Left kidney (tissue), 2 donors: ENCODE results near the gene GCK. TPM values are rescaled to one million over a fixed set of nuclear protein-coding genes. Genes with fewer than 3 reads are reported as not detected.
"Not testable (repeated sequence)": the region's sequence is repeated elsewhere in the genome, so short reads cannot be mapped to it uniquely, and the experiment has no call there.

Experiments used
- DNase-seq: peaks from one replicate; pipeline ENCODE4 v3.0.0-alpha.2; 2013
- polyA plus RNA-seq: library from polyadenylated mRNA; unstranded; fragments of 120-200 nt; gene quantifications from one replicate; pipeline ENCODE4 v1.2.1, GENCODE V29; 2013; ENCODE audit not compliant: insufficient read length

GCK gene
- polyA plus RNA-seq, 1 donor: 2.8 TPM

DNA sequence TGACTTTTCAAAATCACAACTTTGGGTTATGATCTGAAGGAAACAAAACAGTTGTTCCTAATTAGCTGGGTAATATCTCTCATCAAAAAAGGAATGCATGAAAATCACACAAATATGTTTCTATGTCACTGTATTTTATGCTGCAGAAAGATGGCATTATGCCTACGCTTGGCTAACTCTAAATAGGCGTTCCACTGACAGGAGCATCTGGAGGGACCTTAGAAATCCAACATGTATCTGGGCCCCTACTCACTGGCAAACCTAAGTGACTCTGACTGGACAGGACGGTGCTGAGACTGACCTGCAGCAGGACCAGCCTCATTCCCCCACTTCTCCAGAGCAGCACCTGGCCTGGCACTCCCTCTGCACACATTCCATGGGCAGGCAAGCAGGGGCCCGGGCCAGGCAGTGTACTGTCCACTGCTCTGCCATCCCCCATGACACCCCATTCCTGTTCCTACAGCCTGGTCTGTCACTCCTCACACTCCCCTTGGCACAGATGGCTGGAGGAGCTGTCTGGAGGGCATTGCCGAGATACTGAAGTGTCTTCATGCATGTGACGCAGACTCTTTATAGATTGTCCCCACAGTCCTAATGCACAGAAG, 45.5 kb downstream of the GCK start:
- no peak for DNase-seq

DNA sequence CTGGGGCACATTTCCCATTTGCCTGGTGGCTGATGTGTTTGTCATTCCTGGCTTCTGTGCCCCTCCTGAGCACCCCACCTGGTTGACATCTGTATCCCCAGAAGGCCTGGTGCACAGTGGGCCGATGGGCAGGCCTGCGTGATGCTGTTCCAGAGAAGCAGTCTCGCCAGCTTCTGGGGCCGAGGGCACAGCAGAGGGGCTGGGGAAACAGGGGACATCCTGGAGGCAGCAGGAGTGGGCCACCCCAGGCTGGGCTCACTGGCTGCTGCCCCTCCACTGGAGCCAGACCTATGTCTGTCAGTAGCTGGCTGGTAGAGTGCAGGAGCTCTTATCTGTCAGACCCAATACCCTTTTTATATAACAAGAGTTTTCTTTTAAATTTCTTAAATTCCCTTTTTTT, 47.2 kb downstream of the GCK start:
- DNase-seq: no peak

DNA sequence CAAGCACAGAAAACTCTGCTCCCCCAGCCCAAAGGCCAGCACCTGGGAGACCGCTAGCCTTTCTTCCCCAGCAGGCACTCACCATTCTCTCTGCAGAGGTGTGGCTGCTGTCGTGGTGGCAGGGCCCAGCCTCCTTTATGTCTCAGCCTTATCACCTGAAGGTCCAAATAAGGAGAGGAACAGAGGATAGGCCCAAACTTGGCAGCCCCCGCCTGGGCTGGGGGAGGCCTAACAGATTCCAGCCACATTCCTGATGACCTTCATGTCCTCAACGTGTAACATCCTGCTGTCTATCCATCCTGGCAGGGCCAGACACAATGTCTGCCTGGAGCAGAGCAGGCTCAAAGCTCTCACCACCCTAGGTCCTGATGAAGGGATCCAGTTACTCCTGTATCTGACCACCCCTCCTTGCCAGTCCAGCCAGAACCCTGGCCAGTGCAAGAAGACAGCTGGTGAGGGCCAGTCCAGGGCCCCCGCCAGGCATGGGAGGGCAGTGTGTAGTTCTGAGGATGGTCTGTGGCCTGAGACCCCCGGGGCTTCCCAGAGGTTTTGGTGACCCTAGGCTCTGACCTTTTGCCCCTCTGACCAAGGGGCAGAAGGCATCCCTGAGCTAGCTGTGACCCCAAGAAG, 47.9 kb downstream of the GCK start, which contains the start of gene MYL7:
Gene MYL7 (minus strand): TSS at position 112 of the 630 bp plus-strand sequence. CDS start 27 bp downstream, at position 85.
- DNase-seq: no peak

DNA sequence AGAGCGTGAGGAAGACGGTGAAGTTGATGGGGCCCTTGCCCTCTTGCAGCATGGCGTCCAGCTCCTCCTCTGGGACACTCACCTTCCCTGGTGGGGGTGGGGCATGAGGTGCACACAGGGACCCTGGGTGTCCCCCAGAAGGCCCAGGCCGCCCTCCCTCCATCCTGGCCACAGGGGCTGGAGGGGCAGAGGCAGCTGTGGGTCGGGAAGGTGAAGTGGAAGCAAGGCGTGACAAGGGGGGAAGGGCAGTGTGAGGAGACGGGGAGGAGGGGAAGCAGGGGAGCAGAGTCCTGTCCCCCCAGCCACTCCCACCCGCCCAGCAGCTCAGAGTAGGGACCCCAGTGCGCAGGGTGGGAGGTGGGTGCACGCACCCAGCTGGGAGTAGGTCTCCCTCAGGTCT, 48.9 kb downstream of the GCK start:
- DNase-seq: no peak

DNA sequence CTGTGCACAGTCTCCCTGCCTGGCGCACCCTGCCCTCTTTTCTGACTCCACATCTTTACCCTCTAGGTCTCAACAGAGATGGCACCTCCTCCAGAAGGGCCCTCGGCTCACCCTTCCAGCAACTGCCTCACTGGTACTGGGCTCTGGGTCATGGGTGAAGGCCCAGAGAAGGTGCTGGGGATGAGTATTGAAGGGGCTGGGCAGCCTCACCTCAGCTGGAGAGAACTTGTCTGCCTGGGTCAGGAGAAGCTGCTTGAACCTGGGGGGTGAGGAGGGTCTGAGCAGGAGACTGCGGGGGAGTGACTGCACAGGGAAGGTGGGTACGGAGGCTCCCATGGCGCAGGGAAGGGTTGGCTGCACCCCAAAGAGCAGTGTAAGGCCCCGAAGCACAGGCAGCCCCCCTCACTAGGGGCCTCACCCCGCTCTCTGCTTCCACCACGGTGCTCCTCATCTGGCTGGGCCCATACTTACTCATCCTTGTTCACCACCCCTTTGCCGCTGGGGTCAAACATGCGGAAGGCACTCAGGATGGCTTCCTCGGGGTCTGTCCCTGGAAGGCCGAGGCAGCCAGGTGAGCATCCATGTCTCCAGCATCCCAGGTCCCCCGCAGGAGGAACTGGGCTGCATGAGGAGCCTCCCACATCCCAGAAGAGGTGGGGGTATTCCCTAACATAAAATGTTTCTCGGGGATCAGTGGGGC, 49.8 kb downstream of the GCK start:
- no peak for DNase-seq

DNA sequence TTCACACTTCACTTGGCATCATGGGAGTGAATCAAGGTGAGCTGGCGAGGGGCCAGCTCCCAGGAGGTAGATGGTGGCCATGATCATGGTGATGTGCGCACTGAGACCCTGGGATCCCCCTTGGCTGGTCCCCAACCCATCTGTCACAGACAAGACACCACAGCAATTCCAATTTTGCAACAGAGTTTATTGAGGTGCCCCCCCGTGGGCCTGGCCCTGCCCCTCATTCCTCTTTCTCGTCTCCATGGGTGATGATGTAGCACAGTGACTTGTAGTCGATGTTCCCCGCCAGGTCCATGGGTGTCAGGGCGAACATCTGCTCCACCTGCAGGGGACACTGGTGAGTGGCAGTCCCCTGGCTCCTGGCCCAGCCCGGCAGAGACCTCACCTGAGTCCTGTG, 50.5 kb downstream of the GCK start:
- DNase-seq: no peak

DNA sequence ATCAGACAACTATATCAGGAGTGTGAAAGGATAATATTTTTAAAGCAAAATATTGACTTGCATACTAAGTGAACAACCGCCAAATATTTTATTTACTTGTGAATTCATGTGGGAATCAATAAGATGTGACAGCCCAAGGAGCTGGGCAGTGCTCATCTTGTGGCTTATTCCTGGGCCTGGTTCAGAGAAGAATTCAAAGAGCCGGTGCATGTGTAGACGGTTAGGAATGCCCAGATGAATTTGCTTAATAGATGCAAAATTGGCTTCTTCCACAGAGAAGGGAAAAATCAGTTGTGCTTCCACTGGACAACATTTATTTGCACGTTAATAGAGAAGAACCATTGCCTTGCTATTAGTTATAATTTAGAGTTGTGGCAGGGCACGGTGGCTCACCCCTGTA, 52.5 kb downstream of the GCK start:
- DNase-seq: no peak

DNA sequence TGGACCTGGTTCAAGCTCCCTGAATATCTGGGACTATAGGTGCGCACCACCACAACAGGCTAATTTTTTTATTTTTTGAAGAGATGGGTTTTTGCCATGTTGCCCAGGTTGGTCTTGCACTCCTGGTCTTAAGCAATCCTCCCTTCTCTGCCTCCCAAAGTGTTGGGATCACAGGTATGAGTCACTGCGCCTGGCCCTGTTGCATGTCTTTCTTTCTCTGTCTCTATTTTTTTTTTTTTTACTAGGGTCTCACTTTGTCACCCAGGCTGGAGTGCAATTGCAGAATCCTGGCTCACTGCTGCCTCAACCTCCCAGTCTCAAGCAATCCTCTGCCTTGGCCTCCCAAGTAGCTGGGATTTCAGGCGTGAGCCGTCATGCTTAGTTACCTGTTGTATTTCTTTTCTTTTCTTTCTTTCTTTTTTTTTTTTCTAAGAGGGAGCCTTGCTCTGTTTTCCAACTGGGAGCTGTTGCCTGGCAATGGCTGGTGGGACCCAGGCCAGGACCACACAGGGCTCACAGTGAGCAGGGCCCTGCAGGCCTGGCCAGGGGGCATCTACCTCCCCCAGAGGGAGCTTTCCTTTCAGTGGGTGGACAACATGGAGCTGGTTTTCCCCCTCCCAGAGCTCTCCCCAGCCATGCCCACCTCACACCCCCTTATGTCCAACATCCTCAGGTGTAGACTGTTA, 54.2 kb downstream of the GCK start:
- DNase-seq: no peak

DNA sequence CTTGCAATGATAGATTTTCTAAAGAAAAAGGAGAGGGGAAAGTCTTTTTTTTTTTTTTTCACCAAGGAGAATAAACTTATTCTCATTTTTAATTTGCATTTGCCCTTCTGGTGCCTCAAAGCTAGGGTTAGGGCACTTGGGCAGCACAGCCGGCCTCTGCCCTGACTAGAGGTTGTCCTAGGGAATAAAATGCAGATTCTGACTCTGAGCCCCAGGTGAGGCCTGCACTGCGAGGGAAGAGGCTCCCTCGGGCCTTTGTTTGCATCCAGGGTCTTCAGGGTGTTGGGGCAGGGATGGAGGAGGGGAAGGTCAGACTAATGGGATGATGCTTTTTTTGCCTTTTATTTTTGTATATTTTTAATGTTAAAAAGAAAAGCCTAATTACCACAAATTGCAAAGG, 55.9 kb downstream of the GCK start:
- DNase-seq: no peak

DNA sequence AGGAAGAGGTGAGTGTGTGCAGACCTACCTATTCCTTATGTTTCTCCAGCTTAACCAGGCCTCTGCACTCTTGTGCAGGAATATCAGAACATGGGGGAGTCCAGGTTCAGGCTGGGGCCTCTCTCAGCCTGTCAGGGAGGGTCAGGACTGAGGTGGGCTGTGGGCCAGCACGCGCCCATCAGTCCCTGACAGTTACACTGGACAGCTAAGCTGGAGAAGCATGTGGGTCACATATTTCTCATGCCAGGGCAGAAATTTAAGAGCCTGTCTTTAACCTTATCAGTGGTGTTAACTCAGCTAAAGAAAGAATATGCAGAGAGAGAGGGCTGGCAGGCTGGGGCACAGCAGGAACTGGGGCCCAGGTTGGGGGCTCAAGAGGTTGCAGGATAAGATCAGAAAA, 57.2 kb downstream of the GCK start:
- DNase-seq: no peak

DNA sequence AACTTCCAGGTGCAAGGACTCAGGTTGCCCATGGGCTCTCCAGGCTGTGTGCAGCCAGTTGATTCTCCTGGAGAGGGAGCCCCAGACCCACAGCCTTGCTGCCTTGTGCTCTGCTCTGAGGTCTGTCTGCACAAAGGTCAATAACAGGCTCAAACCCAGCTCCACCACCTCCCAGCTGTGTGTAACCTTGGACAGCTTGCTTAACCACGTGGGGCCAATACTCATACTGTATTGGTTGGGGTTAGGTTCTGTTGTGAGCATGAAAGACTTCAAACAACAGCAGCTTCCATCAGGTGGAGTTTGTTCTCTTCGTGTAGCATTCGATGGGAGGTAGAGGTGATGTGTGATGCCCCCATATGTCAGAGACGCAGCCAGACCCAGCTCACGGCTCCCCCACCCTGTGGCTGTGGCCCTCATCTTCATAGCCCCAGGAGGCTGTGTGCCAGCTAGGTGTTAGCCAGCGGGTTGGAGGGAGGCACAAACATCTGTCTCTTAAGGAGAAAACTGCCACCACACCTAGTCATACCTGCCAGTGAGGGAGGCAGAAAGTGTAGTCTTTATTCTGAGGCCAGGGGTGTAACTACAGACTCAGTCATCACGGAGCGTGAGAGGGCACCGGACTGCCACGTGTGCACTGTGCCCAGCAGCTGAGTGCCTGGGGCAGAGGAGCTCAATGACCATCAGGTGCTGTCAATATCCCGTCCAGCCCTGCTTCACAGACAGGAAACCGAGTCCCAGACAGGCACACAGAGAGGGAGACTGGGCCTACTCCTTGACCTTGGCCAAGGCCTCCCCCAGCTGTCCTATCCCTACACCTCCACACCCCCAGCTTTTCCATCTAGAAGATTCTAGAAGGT, 57.8 kb downstream of the GCK start:
- no peak for DNase-seq

DNA sequence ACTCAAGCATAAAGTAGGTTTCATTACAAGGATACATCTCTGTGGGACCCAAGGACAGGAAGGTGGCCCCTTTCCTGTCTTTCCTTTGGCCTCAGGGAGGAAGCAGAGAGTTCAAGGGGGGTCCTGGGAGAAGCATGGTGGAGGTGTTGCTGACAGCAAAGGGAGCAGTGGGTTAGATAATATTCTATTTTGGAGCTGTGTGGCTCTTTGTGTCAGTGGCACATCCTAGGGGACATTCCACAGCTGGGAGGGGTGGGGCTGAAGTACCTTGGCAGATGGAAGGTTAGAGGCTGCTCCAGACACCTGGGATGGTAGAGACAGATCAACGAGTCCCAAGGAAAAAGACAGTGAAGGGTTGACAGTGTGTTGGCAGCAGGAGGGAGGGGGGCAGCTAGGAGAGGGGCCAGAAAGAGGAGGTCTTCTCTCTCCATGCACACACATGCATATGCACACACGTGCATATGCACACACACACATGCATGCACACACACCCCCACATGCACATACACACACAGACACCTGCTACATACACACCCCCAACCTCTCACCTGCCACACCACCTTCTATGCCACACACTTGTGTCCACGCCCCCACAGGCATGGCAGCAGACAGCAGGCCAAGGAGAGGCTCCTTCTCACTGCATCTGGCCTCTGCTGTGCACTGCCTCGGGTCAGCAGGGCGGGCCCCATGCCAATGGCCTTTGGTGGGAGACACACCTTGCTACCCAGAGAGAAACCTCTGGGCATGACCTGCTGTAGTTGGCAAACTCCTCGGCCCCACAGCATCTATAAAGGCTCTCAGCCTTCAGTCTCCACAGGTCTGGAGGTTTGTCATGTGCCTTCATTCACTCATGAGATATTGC, 60.3 kb downstream of the GCK start:
- no peak for DNase-seq

DNA sequence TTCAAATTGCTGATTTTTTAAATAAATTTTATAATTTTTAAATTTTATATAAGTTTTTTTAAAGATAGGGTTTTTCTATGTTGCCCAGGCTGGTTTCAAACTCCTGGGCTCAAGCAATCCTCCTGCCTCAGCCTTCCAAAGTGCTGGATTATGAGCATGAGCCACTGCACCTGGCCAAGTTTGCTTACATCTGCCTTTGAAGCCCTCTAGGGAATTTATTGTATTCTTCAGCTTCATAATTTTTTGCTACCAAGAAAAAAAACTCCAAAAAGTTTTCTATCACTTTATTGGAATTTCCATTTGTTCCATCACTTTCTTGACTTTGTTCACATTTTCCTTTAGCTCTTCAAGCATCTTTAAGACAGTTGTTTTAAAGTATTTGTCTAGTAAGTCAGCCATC, 62.1 kb downstream of the GCK start:
- no peak for DNase-seq

DNA sequence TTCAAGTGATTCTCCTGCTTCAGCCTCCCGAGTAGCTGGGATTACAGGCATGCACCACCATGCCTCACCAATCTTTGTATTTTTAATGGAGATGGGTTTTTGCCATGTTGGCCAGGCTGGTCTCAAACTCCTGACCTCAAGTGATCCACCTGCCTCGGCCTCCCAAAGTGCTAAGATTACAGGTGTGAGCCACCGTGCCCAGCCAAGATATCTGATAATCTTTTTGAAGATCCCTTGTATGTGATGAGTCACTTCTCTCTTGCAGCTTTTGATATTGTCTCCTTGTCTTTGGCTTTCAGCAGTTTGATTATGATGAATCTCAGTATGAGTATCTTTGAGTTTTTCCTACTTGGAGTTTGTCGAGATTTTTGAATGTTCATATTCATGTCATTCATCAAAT, 62.7 kb downstream of the GCK start:
- not testable (repeated sequence) for DNase-seq

DNA sequence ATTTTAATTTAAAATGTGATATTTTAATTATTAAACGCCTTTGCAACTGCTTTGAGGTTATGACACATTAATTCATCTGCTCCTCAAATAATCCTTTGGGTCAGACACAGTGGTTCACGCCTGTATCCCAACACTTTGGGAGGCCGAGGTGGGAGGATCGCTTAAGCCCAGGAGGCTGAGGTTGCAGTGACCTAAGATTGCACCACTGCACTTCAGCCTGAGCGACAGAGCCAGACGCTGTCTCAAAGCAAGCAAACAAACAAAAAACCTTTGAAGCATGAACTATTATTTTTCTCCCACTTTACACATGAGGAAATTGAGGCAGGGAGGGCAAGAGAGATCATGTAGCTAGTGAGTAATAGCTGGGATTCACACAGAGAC, 64.4 kb downstream of the GCK start:
- DNase-seq: no peak

DNA sequence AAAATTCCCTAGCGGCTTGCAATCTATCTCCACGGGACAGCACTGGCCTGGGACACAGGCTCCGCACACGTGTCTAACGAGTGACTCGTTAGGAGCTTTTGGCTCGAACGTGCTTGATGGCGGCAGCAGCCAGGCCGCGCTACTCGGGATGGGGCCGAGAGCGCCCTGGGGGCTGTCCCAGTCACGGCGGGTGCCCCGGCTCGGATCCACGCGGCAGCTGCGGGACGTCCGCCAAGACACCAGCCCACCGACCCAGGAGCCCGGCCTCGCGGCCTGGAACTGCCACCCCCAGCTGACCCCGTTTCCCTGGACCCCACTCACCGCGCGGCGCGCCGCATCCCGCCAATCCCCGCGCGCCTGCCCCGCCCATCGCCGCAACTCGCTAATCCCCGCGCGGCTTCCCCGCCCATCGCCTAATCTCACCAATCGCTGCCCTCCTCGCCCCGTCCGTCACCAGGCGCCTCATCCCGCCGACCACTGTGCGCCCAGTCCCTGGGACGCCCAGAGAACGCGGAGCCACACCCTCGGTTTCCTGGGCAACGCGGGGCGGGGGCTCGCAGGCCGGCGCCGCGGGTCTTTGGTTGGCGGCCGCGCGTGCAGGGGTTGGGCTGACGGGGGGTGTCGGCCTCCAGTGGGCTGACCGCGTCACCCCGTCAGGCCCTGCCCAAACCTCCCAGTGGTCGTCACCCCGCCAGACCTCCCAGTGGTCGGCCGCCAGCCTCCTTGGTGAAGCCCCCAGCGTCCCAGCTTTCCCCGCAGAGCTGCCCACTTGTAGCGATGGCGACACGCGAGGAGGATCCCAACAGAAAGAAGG, 65.8 kb downstream of the GCK start, which contains the start of gene POLD2:
Gene POLD2 (minus strand): TSS at position 359 of the 814 bp plus-strand sequence. CDS start 1,495 bp downstream, outside the sequence.
- peak; percentile 97 for DNase-seq

DNA sequence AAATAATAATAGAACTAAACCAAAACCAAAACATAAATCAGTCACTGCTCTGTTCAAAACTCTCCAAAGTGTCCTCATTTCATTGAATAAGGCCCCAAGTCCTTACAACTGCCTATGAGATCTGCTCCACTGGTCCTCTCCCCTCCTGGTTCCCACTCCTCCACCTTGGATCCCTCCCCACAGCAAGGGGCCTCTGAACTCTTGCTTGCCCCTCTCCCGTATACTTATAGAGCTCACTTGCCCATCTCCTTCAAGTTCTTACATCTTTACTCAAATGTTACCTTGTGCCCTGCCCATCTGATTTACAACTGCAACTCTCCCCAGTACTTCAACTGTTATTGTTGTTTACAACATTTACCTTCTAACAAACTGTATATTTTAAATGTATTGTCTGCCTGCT, 66.7 kb downstream of the GCK start:
- DNase-seq: no peak

DNA sequence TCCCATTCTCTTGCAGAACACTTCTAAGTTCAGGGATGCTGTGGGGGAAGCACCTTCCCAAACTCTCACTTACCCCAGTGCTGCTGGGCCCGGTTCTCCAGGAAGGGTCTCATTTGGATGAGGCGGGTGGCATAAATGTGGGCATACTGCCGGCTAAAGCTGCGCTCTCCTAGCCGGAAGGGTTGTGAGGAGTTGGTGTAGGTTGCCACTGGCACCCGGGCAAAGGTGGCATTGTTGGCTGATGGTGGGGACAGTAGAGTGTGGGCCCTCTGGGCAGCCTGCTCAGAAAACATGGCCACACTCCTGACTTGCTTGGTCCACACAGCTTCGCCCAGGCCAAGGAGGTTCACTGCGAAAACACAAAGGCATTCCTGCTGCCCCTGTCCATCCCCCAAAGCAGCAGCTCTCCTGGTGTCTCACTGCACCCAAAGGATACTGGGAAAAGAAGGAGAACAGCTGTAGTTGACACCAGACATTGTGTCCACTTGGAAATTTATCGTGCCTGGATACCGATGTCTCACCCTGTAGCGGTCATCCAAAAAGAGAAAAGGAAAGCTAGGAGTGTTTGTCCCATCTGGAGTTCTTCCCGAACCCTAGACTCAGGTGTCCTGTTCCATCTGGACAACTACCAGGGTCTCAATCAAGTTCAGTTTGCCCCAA, 67.3 kb downstream of the GCK start:
- DNase-seq: no peak

DNA sequence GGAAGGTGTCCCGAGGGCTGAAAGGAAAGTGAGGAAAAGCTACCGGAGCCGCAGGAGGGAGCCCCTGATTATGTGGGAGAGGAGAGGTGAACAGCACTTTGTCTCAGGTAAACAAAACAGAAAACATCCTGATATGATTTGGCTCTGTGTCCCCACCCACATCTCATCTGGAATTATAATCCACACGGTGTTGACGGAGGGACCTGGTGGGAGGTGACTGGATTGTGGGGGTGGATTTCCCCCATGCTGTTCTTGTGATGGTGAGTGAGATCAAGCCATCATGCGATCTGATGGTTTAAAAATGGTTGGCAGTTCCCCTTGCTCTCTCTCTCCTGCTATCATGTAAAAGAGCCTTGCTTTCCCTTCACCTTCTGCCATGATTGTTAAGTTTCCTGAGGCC, 68.8 kb downstream of the GCK start:
- DNase-seq: no peak
